GM10266 (cell line): Measurements from ENCODE around the gene PDE4D.

ENCODE experiments used
- DNase-seq: peaks from one replicate; pipeline ENCODE4 v3.0.0; 2012; ENCODE audit errors: extremely low spot score
- CTCF ChIP-seq: IDR thresholded peaks from 2 replicates; pipeline ENCODE4 v1.5.1; 2012; ENCODE audit warnings: mild to moderate bottlenecking, low read depth; ENCODE audit not compliant: control insufficient read depth, insufficient read depth; ENCODE audit errors: missing control alignments

Gene PDE4D

DNA sequence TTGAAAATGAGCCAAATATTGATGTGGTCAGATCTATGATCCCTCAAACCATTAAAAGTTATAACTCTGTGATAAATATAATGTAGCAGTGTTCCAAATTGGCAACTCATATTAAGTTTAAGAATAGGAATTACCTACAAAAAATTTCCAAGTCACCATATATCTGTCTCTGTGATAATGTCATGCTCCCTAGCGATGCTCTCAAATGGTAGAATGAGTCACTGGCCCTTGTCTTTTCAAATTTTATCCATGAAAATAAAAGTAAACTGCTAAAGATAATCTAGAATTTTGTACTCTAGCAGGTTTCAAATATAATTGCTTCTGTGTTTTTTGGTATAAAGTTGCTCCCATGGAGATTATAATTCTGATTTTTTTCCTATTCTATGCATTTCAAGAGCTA, 277.1 kb downstream of the PDE4D start:
- no peak for TF ChIP-seq CTCF
- DNase-seq, result no peak

DNA sequence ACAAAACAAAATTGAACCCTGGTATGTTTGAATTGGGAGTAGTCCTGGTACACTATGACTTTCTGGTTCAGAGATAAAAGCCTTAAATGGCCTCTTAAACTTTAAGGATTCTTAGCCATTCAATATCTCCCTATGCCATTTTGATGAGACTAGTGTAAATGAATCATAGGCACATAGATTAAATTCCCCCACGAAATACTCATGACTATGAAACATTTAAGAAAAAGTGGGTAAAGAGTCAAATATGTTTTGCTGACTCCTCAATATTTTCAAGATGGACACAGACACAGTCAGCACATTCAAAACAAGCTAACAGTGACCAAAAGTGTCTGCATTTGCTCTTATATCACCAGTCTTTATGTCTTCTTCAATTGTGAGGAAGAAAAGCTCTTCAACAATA, 278.3 kb downstream of the PDE4D start:
- TF ChIP-seq CTCF, result no peak
- no peak for DNase-seq

DNA sequence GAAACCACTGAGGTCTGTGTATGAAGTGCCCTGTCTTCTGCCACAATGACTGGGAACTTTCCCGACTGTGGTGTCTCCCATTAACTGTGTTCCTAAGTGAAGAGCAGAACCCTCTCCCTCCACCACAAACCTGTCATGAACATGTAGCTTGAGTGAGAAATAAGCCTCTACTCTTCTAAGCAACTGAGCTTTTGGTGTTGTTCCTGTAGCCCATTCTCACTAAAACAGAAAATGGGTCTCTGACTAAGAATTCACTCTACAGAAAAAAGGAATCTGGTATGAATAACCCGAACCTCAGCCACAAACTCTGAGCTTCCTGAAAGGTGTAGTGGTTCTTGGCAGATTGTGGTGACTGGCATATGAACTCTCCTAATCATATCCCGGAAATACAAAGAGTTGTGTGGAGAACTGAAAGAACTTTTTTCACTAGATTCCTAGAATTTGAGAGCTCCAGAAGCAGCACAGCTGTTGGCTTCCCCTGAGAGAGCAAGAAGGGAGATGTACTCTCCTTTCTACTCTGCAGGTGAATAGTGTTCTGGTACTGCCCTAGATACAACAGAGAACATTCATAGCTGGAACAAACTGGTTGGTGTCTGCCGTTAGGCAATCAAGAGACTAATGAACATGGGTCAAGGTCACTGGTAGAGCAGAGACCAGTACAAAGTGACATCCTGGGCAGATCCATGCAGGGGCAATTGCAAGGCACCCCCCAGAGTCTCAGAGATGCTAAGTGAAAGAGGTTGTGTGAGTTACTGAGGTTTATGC, 283.8 kb downstream of the PDE4D start:
- no peak for DNase-seq
- no peak for TF ChIP-seq CTCF

DNA sequence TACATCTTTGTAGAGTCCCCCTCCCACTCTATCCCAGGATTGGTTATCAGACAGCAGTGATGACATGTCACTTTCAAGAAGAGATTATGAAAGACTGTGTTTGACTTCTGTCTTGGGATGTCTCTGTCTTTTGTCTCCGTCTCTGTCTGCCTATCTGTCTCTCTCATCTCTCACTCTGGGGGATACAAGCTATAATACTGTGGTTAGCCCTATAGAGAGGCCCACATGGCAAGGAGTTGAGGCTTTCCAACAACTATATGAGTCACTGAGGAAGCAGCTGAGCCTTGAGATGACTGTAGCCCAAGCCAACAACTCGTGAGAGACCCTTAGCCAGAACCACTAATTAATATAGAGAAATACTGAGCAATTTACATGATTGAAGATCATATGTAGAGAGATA, 284.8 kb downstream of the PDE4D start:
- no peak for DNase-seq

DNA sequence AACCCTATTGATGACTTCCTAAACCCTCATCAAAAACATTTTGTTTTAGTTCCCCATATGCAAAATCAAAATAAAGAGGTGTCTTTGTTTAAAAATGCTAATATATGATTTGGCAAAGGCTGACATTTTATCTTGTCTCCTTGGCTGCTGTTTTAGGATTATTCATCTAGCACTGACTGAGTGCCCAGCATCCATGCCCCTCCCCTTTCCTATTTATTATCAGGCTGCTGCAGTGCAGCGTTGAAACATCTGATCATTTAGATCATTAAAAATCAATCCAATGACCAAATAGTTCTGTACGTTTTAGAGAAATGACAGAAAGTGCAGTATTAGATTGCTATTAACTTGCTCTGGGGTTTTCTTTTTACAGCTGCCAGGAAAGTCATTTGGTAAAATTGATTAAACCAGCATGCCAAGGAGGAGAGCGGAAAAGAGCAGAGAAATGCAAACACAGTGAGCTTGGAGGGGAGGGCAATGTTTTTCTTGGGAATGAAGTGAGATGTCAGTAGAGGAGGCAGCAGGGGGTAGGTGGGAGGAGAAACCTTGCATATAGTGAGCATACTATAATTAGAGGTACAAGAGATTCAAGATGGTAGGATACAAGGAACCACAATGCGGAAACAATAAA, 286.3 kb downstream of the PDE4D start:
- DNase-seq, result no peak
- TF ChIP-seq CTCF, result no peak

More for the DNA sequence above, 284.8 kb downstream of the PDE4D start:
- no peak for TF ChIP-seq CTCF

DNA sequence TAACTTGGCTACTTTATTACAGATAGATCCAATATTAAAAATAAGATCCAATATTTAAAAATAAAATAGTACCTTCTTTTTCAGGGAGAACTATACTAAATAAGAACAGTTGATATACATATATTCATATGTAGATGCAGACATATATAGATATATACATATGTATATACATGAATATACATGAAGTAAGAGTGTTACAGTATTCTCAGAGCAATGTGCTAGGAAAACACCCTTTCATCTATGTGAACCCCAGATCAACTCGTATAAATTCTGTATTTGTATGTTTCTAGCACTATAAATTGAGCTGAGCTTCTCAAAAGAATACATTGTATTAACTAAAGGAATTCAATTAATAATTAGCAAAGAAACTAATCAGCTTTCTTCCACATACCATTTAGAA, 287.6 kb downstream of the PDE4D start:
- no peak for DNase-seq
- TF ChIP-seq CTCF, result no peak

- TF ChIP-seq CTCF, result no peak
- DNase-seq, result no peak
Observed at GRCh38 chr5:59604111-59604510, 289.4 kb downstream of the PDE4D start.
